MG63 (cell line): Measurements from ENCODE around the gene CROCC2. TPM values are rescaled to one million over a fixed set of nuclear protein-coding genes. Genes with fewer than 3 reads are reported as not detected.
A peak's percentile ranks its signal among the peaks of the same experiment; 100 is the strongest.

Experiments used
- DNase-seq: peaks from one replicate; pipeline ENCODE4 v3.0.0-alpha.2; 2020
- H3K27me3 ChIP-seq: fragments of 250-450 bp; sonication (Bioruptor Pico); 2 replicates; pipeline ENCODE4 v1.5.1; 2020; ENCODE audit warnings: mild to moderate bottlenecking, moderate library complexity
- H3K36me3 ChIP-seq: fragments of 250-450 bp; sonication (Bioruptor Pico); 2 replicates; pipeline ENCODE4 v1.5.1; 2020; ENCODE audit warnings: mild to moderate bottlenecking, moderate library complexity
- H3K4me3 ChIP-seq: fragments of 250-450 bp; sonication (Bioruptor Pico); 2 replicates; pipeline ENCODE4 v1.5.1; 2020; ENCODE audit warnings: mild to moderate bottlenecking, moderate library complexity
- H3K9me3 ChIP-seq: fragments of 250-450 bp; sonication (Bioruptor Pico); 2 replicates; pipeline ENCODE4 v1.5.1; 2020; ENCODE audit warnings: mild to moderate bottlenecking, moderate library complexity
- total RNA-seq: library from RNA; depleted of rRNA; stranded (reverse); fragments of >200 nt; shearing (Covaris generic); gene quantifications from 2 replicates; pipeline ENCODE4 v1.2.3, GENCODE V29; 2014; ENCODE audit warnings: low replicate concordance; rRNA removed

Gene CROCC2
- not detected in 2 replicates for total RNA-seq

DNA sequence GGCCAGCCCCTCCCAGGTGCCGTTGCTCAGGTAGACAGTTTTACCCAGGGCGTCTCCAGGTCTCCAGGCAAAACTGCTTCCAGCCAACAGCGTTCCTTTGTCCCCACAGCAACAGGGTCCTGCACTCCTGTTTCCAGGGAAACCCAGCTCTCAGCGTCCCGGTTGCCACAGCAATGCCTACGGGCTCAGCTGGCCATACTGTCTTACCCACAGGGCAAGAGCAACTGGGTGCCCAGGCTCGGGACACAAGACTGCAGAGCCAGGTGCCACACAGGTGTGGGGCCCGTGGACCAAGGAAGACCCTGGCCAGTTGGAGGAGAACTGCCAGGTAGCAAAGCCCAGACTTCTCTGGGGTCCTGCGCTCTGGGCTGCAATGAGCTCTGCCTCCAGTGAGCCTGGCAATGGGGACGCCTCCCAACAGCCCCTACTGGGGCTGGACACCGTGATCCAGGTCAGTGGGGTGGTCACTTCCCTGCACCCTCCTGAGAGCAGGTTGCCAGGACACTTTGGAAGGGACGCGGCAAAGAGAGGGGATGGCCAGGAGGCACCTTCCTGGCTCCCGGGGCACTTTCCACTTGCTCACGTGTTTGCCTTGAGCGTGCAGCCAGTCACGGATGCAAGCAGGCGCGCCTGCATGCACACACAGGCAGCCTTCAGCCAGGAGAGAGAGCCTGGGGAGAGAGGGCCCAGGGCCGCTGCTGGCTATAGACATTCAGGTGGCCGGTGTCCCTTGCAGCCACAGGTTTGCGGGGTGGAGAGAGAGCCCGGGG, at the start of gene CROCC2:
CROCC2 (plus strand) TSS at position 196 of the 770 bp plus-strand sequence; CDS start at position 374, 178 bp downstream.
- no peak for DNase-seq
- Histone ChIP-seq H3K27me3 (no peaks in the 10 kb centered on the region), H3K36me3 (no peaks in the 10 kb centered on the region), H3K9me3 (no peaks in the 10 kb centered on the region), H3K4me3 (no peak within 1 kb of the TSS)

DNA sequence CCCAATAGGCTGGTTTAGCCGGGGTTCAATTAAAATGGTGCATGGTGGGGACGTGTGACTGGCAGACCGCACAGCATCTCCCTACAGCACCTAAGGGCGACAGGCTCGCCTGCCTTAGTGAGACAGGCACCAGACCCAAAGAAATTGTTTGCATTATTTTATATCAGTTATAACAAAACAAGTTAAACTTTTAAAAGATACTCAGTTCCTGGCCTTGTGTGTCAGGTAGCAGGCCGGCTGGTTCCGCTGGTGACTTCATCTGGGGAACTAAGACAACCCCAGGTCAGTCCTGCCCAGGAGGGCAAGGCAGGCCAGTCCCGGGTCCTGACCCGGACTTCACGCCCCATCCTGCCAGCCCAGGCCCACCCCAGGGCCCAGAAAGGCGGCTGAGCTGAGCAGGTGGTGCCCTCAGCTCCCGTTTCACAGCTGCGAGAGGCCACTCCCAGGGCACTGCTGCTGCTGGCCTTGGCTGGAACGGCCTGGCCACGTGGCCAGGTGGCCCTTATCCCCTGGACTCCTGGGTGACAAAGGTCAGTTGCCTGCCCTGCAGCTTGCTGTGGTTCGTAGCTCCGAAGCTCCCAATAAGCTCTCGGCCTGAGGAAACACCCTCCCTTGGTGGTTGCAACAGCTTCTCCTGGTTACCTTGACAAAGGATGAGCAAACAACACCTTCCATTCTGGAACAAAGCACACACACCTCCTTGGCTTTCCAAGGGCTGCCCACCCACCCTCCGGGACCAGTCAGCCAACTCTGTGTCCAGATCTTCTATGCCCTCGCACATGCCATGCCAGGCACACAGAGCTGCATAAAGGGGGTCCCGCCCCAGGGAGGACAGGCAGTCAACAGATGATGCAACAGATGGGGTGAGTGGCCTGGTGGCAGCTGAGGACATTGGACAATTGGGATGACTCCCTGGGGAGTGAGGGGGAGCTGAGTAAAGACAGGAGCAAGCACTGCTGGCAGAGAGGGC, 48.8 kb upstream of the CROCC2 start:
- no peaks in the 10 kb centered on the region for H3K36me3 ChIP-seq
- no peaks in the 10 kb centered on the region for H3K27me3 ChIP-seq
- H3K4me3 ChIP-seq, result no peak overlapping the region
- H3K9me3 ChIP-seq, result no peaks in the 10 kb centered on the region
- no peak for DNase-seq

- DNase-seq, result no peak
These were observed 47.8 kb upstream of the CROCC2 start for GRCh38 chr2:240858321-240858720.

GRCh38 chr2:240858871-240859270, 47.3 kb upstream of the CROCC2 start:
- Histone ChIP-seq H3K27me3 (no peaks in the 10 kb centered on the region), H3K4me3 (no peak overlapping the region), H3K9me3 (no peaks in the 10 kb centered on the region), H3K36me3 (no peaks in the 10 kb centered on the region)
- no peak for DNase-seq

More at GRCh38 chr2:240858321-240858720, 47.8 kb upstream of the CROCC2 start:
- Histone ChIP-seq H3K36me3 (no peaks in the 10 kb centered on the region), H3K9me3 (no peaks in the 10 kb centered on the region), H3K4me3 (no peak overlapping the region), H3K27me3 (no peaks in the 10 kb centered on the region)

- no peaks in the 10 kb centered on the region for H3K27me3 ChIP-seq
- DNase-seq, result no peak
- H3K36me3 ChIP-seq, result no peaks in the 10 kb centered on the region
- H3K4me3 ChIP-seq, result no peak overlapping the region
- no peaks in the 10 kb centered on the region for H3K9me3 ChIP-seq
These were observed 44.6 kb upstream of the CROCC2 start for GRCh38 chr2:240861547-240861946.

- Histone ChIP-seq H3K36me3 (no peaks in the 10 kb centered on the region), H3K27me3 (no peaks in the 10 kb centered on the region), H3K9me3 (no peaks in the 10 kb centered on the region), H3K4me3 (no peak overlapping the region)
- no peak for DNase-seq
These were observed 41.7 kb upstream of the CROCC2 start for GRCh38 chr2:240864475-240864874.

GRCh38 chr2:240865391-240865790, 40.7 kb upstream of the CROCC2 start:
- no peak for DNase-seq
- no peak overlapping the region for H3K4me3 ChIP-seq
- H3K9me3 ChIP-seq, result no peaks in the 10 kb centered on the region
- no peaks in the 10 kb centered on the region for H3K27me3 ChIP-seq
- no peaks in the 10 kb centered on the region for H3K36me3 ChIP-seq

DNA sequence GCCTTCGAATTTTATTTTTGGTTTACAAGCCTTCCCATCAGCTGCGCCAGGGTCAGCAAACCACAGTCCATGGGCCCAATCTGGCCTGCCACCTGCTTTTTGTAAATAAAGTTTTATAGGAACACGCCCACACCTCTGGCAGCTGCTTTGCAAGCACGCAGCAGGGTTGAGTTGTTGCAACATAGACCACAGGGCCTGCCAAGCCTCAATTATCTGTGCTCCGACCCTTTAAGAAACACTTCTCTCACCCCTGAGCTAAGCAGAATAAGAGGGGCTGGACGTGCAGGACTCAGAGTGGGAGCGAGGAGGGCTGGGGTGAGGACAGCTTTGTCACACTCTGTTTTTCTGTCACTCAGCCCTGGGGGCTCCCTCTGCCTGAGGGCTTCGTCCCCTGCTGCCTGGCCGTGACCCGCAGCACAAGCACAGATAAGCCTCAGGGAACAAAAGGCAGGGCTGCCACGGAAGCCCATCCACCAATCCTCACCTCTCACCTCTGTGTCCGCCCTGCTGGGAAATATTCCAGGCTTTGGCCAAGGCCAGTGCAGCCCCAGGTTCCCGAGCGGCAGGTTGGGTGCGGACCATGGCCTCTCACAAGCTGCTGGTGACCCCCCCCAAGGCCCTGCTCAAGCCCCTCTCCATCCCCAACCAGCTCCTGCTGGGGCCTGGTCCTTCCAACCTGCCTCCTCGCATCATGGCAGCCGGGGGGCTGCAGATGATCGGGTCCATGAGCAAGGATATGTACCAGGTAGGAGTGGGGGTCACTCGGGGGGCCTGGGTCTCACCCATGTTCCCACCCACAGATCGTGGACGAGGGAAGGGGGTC, 37.6 kb upstream of the CROCC2 start, which contains the start of gene AGXT:
AGXT (plus strand) TSS at position 539 of the 823 bp plus-strand sequence; CDS start at position 581, 42 bp downstream.
- Histone ChIP-seq H3K36me3 (no peaks in the 10 kb centered on the region), H3K4me3 (no peak within 1 kb of the TSS), H3K9me3 (no peaks in the 10 kb centered on the region), H3K27me3 (no peaks in the 10 kb centered on the region)
- DNase-seq, result peak; percentile 46

- no peaks in the 10 kb centered on the region for H3K27me3 ChIP-seq
- H3K4me3 ChIP-seq, result no peak overlapping the region
- no peak for DNase-seq
These were observed 36.8 kb upstream of the CROCC2 start for GRCh38 chr2:240869109-240869955.

DNA sequence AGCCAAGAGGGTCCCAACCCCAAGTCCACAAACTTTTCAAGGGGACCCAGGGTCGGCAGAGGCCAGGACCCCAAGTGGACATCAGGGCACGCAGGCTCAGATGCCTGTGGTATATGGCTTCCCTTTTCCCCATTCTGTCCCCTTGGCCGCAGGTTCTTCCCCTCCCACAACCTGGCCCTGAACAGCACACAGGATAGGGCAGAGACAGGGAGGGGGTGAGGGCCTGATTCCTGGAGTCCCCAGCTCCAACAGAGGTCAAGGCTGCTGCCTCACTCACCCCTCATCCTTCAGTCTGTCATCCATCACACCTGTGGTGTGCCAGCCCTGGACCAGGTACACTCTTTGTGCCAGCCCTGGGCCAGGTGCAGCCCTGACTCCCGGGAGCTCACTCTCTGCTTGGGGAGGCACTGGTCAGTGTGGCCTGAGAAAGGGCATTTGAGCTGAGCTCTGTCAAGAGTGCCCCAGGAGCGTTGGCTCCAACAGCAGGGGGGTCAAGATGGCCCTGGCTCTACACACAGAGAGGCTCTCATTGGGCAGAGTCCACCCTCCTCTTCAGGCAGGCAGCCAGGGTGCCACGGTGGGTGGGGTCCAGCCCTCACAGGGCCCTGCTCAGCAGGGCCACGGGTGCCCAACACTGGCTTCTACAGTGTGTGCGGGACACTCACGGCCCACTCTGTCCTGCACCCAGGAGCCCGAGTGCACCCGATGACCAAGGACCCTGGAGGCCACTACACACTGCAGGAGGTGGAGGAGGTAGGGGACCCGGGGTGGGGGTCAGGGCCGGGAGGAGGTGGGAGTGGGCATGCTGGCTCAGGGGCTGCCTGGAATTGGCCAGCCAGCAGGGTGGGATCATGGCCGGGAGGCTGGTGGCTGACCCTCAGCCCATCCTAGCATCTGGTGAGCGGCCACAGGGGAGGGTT, 35.9 kb upstream of the CROCC2 start:
- Histone ChIP-seq H3K27me3 (no peaks in the 10 kb centered on the region), H3K9me3 (no peaks in the 10 kb centered on the region), H3K4me3 (no peak overlapping the region), H3K36me3 (no peaks in the 10 kb centered on the region)
- no peak for DNase-seq

More at GRCh38 chr2:240869109-240869955, 36.8 kb upstream of the CROCC2 start:
- Histone ChIP-seq H3K9me3 (no peaks in the 10 kb centered on the region), H3K36me3 (no peaks in the 10 kb centered on the region)

- Histone ChIP-seq H3K9me3 (no peaks in the 10 kb centered on the region), H3K27me3 (no peaks in the 10 kb centered on the region)
- DNase-seq, result no peak
These were observed 34.8 kb upstream of the CROCC2 start for GRCh38 chr2:240871071-240871958.

DNA sequence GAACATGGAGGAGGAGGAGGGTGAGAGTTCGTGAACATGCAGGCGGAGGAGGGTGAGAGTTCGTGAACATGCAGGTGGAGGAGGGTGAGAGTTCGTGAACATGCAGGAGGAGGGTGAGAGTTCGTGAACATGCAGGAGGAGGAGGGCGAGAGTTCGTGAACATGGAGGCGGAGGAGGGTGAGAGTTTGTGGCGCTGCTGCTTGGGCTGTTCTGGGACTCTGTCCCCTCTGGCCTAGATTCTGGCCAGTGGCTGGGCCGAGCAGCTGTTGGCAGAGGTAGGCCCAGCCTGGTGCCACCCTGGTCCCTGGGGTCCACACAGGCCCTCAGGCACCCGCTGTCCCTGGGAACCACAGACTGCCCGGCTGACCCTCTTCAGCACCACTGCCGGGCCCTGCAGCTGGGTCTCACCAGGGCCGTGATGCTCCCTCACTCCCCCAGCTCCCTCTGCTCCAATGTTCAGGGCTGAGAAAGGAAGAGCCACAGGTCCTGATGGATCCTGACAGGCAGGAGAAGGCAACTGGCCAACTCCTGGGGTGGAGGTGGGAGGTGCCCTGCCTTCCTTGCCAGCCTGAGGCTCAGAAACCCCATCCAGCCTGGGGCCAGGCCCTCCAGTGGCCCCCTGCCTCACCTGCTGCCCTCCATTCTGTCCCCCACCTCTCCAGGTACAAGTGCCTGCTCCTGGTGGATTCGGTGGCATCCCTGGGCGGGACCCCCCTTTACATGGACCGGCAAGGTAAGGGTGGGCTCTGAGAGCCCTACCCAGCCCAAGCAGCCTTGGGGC, 33.6 kb upstream of the CROCC2 start:
- no peak overlapping the region for H3K4me3 ChIP-seq
- DNase-seq, result no peak
- no peaks in the 10 kb centered on the region for H3K9me3 ChIP-seq
- no peaks in the 10 kb centered on the region for H3K36me3 ChIP-seq
- H3K27me3 ChIP-seq, result no peaks in the 10 kb centered on the region

More at GRCh38 chr2:240871071-240871958, 34.8 kb upstream of the CROCC2 start:
- H3K36me3 ChIP-seq, result no peaks in the 10 kb centered on the region
- H3K4me3 ChIP-seq, result no peak overlapping the region

DNA sequence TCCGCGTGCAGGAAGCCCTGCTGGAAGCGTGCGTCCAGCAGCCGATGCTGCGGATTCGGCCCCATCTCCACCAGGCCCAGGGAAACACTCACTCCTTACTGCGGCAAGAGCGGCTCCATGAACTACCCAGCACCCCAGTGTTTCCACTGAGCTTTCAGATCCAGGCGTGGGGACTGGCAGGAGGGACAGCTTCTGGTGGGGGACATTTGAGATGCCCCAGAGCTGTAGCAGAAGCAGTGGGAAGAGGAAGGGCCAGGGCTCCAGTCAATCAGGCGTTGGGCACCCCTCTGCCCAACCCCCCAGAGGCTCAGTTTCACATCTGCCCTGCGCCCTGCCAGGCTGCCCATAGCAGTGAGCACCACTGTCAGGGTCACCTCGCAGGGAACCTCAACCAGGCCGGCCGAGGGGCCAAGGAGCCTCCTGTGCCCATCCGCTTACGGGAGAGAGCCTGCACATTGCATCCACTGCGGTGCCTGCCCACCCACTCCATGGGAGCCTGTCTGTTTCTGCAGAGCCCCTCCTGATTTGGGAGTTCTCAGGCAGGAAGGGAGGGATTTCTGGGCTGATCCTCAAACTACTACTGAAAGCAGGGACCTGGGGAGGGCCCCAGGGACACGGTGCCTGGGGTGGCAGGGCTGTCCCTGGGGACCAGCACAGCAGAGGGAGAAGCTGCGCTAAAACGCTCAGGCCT, 32.9 kb upstream of the CROCC2 start:
- Histone ChIP-seq H3K4me3 (no peak overlapping the region), H3K9me3 (no peaks in the 10 kb centered on the region), H3K36me3 (no peaks in the 10 kb centered on the region), H3K27me3 (no peaks in the 10 kb centered on the region)
- no peak for DNase-seq
